PFSK-1 (cell line): ENCODE results near the gene ZNF580.

Experiments used
- FOXP2 ChIP-seq: optimal IDR thresholded peaks from 2 replicates; pipeline ENCODE3; 2011; ENCODE audit warnings: borderline replicate concordance, control low read depth, inconsistent platforms; ENCODE audit not compliant: insufficient read depth; ENCODE audit errors: extremely low read length, extremely low read depth
- POLR2AphosphoS5 ChIP-seq: IDR thresholded peaks from 2 replicates; pipeline ENCODE4 v1.6.1; 2012; ENCODE audit warnings: low read depth, mild to moderate bottlenecking, control low read depth, low read length, moderate library complexity
- SIN3A ChIP-seq: IDR thresholded peaks from 2 replicates; pipeline ENCODE4 v1.6.1; 2012; ENCODE audit warnings: mild to moderate bottlenecking, low read length, moderate library complexity, borderline replicate concordance; ENCODE audit not compliant: insufficient read depth
- TAF1 ChIP-seq: IDR thresholded peaks from 2 replicates; pipeline ENCODE4 v1.6.1; 2012; ENCODE audit warnings: low read length, control low read depth, borderline replicate concordance; ENCODE audit not compliant: insufficient read depth
- TF ChIP-seq, protein P1 (sequence below), 2 experiments: IDR thresholded peaks; 2 replicates each; pipeline versions ENCODE4 v1.6.1 to v1.8.0; 2011 to 2012; ENCODE audit warnings: low read depth in 2 of 2, low read length in 2 of 2, control low read depth in 1 of 2, inconsistent platforms in 1 of 2, mild to moderate bottlenecking in 1 of 2, moderate library complexity in 1 of 2; ENCODE audit not compliant: insufficient read depth in 1 of 2

ZNF580 gene

DNA sequence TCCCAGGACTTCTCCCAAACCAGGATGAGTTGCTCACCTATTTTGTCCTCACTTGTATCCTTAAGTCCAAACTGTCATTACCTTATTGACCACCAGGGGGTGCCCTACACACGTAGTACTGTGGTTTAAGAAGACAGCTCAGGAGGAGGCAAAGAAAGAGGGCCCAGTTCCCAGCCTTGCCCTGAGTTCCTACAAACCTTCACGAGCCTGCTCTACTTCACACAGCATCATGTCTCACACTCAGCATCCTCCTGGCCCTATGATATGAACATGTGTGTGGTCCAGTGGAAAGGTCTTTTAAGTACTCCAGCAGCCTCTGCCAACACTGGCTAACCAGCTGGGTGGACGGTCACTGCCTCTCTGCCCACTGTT, 8.4 kb upstream of the ZNF580 start:
- TF ChIP-seq SIN3A (no peak), POLR2AphosphoS5 (no peak), TAF1 (no peak), FOXP2 (no peak)
- TF ChIP-seq, protein P1, sequence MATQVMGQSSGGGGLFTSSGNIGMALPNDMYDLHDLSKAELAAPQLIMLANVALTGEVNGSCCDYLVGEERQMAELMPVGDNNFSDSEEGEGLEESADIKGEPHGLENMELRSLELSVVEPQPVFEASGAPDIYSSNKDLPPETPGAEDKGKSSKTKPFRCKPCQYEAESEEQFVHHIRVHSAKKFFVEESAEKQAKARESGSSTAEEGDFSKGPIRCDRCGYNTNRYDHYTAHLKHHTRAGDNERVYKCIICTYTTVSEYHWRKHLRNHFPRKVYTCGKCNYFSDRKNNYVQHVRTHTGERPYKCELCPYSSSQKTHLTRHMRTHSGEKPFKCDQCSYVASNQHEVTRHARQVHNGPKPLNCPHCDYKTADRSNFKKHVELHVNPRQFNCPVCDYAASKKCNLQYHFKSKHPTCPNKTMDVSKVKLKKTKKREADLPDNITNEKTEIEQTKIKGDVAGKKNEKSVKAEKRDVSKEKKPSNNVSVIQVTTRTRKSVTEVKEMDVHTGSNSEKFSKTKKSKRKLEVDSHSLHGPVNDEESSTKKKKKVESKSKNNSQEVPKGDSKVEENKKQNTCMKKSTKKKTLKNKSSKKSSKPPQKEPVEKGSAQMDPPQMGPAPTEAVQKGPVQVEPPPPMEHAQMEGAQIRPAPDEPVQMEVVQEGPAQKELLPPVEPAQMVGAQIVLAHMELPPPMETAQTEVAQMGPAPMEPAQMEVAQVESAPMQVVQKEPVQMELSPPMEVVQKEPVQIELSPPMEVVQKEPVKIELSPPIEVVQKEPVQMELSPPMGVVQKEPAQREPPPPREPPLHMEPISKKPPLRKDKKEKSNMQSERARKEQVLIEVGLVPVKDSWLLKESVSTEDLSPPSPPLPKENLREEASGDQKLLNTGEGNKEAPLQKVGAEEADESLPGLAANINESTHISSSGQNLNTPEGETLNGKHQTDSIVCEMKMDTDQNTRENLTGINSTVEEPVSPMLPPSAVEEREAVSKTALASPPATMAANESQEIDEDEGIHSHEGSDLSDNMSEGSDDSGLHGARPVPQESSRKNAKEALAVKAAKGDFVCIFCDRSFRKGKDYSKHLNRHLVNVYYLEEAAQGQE (IDR thresholded peaks at IDR 0.05; ENCODE audit: insufficient read depth in 1 of 2, low read depth in 2 of 2, low read length in 2 of 2): no peak

DNA sequence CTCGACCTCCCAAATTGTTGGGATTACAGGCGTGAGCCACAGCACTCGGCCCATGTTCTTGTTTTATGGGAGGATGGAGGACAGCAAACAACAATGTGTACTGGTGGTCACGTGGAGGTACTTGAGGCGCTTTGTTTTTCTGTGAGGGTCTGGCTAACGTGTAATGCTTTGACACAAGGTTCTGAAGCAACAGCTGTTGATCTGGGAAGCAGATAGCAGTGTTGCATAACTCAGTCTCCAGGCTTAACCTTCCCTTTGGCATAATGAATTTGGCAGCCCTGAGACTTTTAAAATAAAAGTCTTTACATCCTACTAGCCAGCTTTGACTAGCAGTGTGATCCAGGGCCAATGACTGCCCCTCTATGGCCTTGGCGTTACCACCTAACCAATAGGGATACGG, 6.9 kb upstream of the ZNF580 start:
- TF ChIP-seq, protein P1 (IDR thresholded peaks at IDR 0.05; ENCODE audit: insufficient read depth in 1 of 2, low read depth in 2 of 2, low read length in 2 of 2): no peak
- TF ChIP-seq SIN3A (no peak), FOXP2 (no peak), TAF1 (no peak), POLR2AphosphoS5 (no peak)

DNA sequence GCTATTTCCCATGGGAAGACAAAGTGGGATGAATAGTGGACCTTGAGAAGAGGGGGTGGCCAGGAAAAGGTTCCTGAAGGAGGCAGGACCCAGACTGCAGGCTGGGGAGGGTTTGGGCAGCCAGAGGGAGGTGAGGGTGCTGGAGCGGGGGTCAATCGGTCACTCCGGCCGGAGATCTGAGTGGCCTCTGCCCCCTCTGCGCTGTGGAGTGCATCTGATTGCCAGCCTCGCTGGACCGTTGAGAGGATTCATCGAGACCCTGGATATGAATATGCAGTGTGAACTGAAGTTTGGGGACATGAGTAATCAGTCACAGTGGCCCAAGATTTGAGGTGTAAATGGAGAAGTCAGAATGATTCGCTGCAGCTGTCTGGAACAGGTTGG, 5.5 kb upstream of the ZNF580 start:
- TF ChIP-seq, protein P1 (IDR thresholded peaks at IDR 0.05; ENCODE audit: insufficient read depth in 1 of 2, low read depth in 2 of 2, low read length in 2 of 2): no peak
- TF ChIP-seq TAF1 (no peak), SIN3A (no peak), FOXP2 (no peak), POLR2AphosphoS5 (no peak)

DNA sequence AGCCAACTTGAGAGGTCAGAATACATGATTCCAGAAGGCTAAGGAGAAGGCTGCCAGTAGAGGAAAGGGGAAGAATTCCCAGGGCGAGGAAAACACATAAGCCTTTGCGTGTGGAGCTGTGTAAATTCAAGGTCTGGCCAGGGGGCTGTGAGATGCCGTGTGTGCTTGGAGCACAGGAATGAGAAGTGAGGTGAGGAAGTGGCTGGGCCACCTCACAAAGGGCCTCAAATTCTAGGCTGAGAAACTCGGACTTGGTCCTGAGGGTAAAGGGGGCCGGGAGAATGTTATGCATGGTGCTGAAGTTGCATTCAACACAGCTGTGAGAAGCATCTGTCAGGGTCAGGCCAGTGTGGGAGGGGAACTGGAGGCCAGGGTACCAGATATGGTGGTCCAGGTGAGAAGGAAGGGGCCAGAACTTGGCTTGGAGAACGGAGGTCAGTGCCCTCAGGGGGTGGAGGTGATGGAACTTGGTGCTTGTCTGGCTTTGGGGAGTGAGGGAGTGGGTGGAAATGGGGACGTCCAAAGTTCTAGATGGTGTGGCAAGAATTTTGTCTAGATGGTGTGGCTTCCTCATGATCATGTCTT, 4.9 kb upstream of the ZNF580 start:
- no peak; the same call in 1 of the 2 replicates for TF ChIP-seq POLR2AphosphoS5
- no peak for TF ChIP-seq SIN3A
- TF ChIP-seq FOXP2: no peak
- TF ChIP-seq TAF1: no peak
- TF ChIP-seq, protein P1 (IDR thresholded peaks at IDR 0.05; ENCODE audit: insufficient read depth in 1 of 2, low read depth in 2 of 2, low read length in 2 of 2): no peak
